Breast epithelium (tissue), 4 donors: Measurements from ENCODE around the gene HRH1. TPM values are rescaled to one million over a fixed set of nuclear protein-coding genes. Genes with fewer than 3 reads are reported as not detected.
"Not testable (repeated sequence)": the region's sequence is repeated elsewhere in the genome, so short reads cannot be mapped to it uniquely, and the experiment has no call there.

Source experiments
- DNase-seq, 2 donors: peaks; one replicate each; pipeline ENCODE4 v3.0.0-alpha.2; 2019; ENCODE audit warnings: low spot score in 2 of 2
- H3K27ac ChIP-seq, 2 donors: fragments of 200-600 bp; sonication (generic) in 1 of 2; one replicate each; pipeline ENCODE4 v1.5.1; 2016 to 2019; ENCODE audit warnings: mild to moderate bottlenecking in 1 of 2
- H3K27me3 ChIP-seq, 2 donors: fragments of 200-600 bp; sonication (generic) in 1 of 2; one replicate each; pipeline versions ENCODE4 v1.5.1 to v1.6.0; 2017 to 2019; ENCODE audit warnings: control low read depth in 1 of 2, mild to moderate bottlenecking in 1 of 2
- H3K36me3 ChIP-seq: fragments of 200-600 bp; one replicate; pipeline ENCODE4 v1.5.1; 2019
- H3K4me1 ChIP-seq, 2 donors: fragments of 200-600 bp; sonication (generic); one replicate each; pipeline ENCODE4 v1.5.1; 2016 to 2019; ENCODE audit warnings: control low read depth in 1 of 2
- H3K4me3 ChIP-seq, 3 donors: fragments of 200-600 bp; sonication (generic); 1 replicate in 2 of 3; 2 replicates in 1 of 3; pipeline ENCODE4 v1.5.1; 2016 to 2019; ENCODE audit warnings: mild to moderate bottlenecking in 3 of 3, moderate library complexity in 2 of 3
- H3K9me3 ChIP-seq, 2 donors: fragments of 200-600 bp; sonication (generic) in 1 of 2; one replicate each; pipeline ENCODE4 v1.5.1; 2016 to 2019; ENCODE audit warnings: control low read depth in 1 of 2
- POLR2A ChIP-seq: fragments of 450-650 bp; IDR thresholded peaks from one replicate; pipeline ENCODE4 v1.6.1; 2016; ENCODE audit warnings: antibody characterized with exemption, mild to moderate bottlenecking, moderate library complexity
- POLR2AphosphoS5 ChIP-seq, 3 donors: sonication (generic); formaldehyde crosslinking; IDR thresholded peaks; one replicate each; pipeline ENCODE4 v1.6.1; 2017; ENCODE audit warnings: antibody characterized with exemption in 3 of 3
- intact Hi-C: fragments of 100-400 bp; cut with DNase I; formaldehyde crosslinking; loops from one replicate; pipeline ENCODE4 v1.15.1; 2023; ENCODE audit warnings: low total_unique reads
- total RNA-seq, 3 donors: library from RNA; depleted of rRNA; stranded (reverse); fragments of >200 nt; gene quantifications; one replicate each; pipeline ENCODE4 v1.1.0, GENCODE V29; 2016
- TF ChIP-seq, protein P1 (sequence below), 3 donors: fragments of 450-650 bp; IDR thresholded peaks; one replicate each; pipeline ENCODE4 v1.5.1; 2016 to 2017; ENCODE audit warnings: antibody characterized with exemption in 3 of 3, mild to moderate bottlenecking in 3 of 3, moderate library complexity in 3 of 3

The HRH1 gene
- total RNA-seq, 3 donors from 2014 or later: 3.8 to 4.2 (median 3.9) TPM

DNA sequence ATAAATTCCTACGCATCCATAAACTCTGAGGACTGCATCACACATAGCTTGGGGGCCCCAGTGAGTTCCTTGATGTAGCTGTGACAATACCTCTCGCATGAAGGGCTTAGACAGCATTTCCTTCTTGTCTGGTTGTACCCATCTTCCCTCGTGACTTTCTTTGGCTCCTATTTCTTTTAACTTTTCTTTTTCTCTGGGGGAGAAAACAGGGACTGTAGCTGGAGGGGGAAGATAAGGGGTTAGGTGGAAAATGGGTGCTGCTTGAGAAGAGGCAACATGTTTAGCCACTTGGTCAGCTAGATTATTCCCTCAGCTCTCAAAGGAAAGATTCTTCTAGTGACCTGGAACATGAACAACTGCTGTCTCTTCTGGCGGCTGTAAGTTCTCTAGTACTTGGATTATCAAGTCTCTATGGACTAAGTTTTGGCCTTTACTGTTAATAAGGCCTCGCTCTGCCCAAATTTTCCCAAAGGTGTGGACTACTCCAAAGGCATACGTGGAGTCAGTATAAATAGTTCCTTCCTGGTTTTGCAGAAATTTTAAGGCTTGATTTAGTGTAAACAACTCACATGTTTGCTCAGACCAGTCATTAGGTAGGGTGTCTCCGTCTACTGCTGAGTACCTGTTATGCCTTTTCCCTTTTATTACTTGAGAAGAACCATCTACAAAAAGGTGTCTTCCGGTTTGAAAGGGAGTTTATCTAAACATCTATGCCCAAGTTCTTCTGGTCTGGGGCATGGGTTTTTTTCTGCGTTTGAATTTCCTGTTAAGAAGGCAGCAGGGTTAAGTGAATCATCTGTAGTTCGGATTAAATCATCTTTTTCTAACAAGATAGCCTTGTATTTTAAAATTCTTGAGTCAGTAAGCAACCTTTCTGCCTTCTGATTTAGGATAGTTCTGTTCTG is 96.9 kb downstream of the HRH1 start:
- DNase-seq: no peak
- no peak overlapping the region for H3K4me3 ChIP-seq
- H3K4me1 ChIP-seq: no peaks in the 10 kb centered on the region
- H3K27me3 ChIP-seq: no peaks in the 10 kb centered on the region
- TF ChIP-seq POLR2A: no peak
- TF ChIP-seq POLR2AphosphoS5 (IDR thresholded peaks at IDR 0.05): no peak
- TF ChIP-seq, protein P1, sequence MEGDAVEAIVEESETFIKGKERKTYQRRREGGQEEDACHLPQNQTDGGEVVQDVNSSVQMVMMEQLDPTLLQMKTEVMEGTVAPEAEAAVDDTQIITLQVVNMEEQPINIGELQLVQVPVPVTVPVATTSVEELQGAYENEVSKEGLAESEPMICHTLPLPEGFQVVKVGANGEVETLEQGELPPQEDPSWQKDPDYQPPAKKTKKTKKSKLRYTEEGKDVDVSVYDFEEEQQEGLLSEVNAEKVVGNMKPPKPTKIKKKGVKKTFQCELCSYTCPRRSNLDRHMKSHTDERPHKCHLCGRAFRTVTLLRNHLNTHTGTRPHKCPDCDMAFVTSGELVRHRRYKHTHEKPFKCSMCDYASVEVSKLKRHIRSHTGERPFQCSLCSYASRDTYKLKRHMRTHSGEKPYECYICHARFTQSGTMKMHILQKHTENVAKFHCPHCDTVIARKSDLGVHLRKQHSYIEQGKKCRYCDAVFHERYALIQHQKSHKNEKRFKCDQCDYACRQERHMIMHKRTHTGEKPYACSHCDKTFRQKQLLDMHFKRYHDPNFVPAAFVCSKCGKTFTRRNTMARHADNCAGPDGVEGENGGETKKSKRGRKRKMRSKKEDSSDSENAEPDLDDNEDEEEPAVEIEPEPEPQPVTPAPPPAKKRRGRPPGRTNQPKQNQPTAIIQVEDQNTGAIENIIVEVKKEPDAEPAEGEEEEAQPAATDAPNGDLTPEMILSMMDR (IDR thresholded peaks at IDR 0.05): no peak
- no peaks in the 10 kb centered on the region for H3K36me3 ChIP-seq
- no peak overlapping the region for H3K27ac ChIP-seq
- intact Hi-C loops: no loop called here
- H3K9me3 ChIP-seq: no peaks in the 10 kb centered on the region

DNA sequence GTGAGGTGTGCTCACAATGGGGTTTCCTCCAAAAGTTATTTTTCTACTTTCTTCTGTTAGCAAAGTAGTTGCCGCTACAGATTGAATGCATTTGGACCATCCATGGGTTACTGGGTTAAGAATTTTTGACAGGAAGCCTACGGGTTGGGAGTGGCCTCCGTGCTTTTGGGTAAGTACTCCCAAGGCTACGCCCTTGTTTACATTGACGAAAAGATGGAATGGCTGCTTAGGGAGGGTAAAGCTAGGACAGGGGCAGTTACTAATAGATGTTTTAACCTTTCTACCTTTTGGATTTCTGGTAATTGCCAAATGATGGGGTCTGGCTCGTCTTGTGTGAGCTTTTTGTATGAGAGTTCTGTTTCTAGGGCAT is 97.5 kb downstream of the HRH1 start:
- Histone ChIP-seq H3K9me3 (no peaks in the 10 kb centered on the region), H3K36me3 (no peaks in the 10 kb centered on the region), H3K27ac (no peak overlapping the region), H3K4me3 (no peak overlapping the region), H3K4me1 (no peaks in the 10 kb centered on the region), H3K27me3 (no peaks in the 10 kb centered on the region)
- DNase-seq: no peak
- intact Hi-C loops: no loop called here
- no peak for TF ChIP-seq POLR2AphosphoS5 (IDR thresholded peaks at IDR 0.05)
- TF ChIP-seq, protein P1 (IDR thresholded peaks at IDR 0.05): no peak
- TF ChIP-seq POLR2A: no peak

DNA sequence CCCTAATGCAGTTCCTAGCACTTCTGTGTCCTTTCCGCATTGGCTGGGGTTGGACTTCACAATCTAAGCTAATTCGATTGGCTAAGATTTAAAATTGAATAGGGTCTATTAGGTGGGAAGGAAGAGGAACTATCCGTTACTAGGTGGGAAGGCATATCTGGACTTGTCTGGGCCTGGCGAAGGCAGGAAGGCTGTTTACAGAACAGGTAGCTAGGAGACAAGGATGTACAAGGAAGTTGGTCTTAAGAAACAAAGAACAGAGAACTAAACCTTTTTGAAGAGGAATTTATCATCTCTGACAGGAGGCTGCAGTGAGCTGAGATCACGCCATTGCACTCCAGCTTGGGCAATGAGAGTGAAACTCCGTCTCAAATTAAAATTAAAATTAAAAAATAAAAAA is 100.6 kb downstream of the HRH1 start:
- H3K27ac ChIP-seq: no peak overlapping the region
- H3K4me1 ChIP-seq: no peaks in the 10 kb centered on the region
- intact Hi-C loops: no loop called here
- H3K4me3 ChIP-seq: no peak overlapping the region
- H3K27me3 ChIP-seq: no peaks in the 10 kb centered on the region
- no peaks in the 10 kb centered on the region for H3K9me3 ChIP-seq
- DNase-seq: no peak
- H3K36me3 ChIP-seq: no peaks in the 10 kb centered on the region
- TF ChIP-seq POLR2AphosphoS5 (IDR thresholded peaks at IDR 0.05) (no peak), POLR2A (no peak)
- TF ChIP-seq, protein P1 (IDR thresholded peaks at IDR 0.05): no peak

DNA sequence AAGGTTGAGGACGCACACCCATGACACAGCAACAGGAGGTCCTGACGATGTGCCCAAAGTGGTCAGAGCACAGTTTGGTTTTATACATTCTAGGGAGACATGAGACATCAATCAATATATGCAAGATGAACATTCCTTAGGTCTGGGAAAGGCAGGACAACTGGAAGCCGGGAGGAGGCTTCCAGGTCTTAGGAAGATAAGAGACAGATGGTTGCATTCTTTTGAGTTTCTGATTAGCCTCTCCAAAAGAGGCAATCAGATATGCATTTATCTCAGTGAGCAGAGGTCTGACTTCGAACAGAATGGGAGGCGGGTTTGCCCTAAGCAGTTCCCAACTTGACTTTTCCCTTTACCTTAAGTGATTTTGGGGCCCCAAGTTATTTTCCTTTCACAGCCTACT is 101.2 kb downstream of the HRH1 start:
- H3K27ac ChIP-seq, H3K4me1 ChIP-seq, H3K4me3 ChIP-seq, H3K27me3 ChIP-seq, intact Hi-C loops, DNase-seq, H3K36me3 ChIP-seq, H3K9me3 ChIP-seq: not testable (repeated sequence)

DNA sequence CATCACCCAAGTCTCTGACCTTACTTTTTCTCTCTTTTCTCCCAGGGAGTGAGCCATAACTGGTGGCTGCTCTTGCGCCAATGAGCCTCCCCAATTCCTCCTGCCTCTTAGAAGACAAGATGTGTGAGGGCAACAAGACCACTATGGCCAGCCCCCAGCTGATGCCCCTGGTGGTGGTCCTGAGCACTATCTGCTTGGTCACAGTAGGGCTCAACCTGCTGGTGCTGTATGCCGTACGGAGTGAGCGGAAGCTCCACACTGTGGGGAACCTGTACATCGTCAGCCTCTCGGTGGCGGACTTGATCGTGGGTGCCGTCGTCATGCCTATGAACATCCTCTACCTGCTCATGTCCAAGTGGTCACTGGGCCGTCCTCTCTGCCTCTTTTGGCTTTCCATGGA is 104.7 kb downstream of the HRH1 start:
- TF ChIP-seq POLR2A (no peak), POLR2AphosphoS5 (IDR thresholded peaks at IDR 0.05) (no peak)
- TF ChIP-seq, protein P1 (IDR thresholded peaks at IDR 0.05): no peak
- Histone ChIP-seq H3K27me3 (no peaks in the 10 kb centered on the region), H3K4me1 (no peaks in the 10 kb centered on the region), H3K27ac (no peak overlapping the region), H3K4me3 (no peak overlapping the region), H3K36me3 (no peaks in the 10 kb centered on the region), H3K9me3 (no peaks in the 10 kb centered on the region)
- no peak for DNase-seq
- intact Hi-C loops: no loop called here
